Common myeloid progenitor, CD34-positive (primary cell): Measurements from ENCODE around the gene MED15.

ENCODE experiments used
- CTCF ChIA-PET: fragments of 350-600 bp; sonication (Branson Sonifier 250); formaldehyde crosslinking; loops from one replicate; lab custom pipeline; 2021; ENCODE audit warnings: antibody characterized with exemption; lab: Charles Lee
- POLR2A ChIA-PET: fragments of 350-600 bp; sonication (Branson Sonifier 250); formaldehyde crosslinking; loops from one replicate; lab custom pipeline; 2021; ENCODE audit warnings: antibody characterized with exemption; lab: Charles Lee
- DNase-seq, 3 donors: peaks; one replicate each; pipeline versions ENCODE4 v3.0.0 to v3.0.0-alpha.2; 2013
- H3K27ac ChIP-seq, 2 experiments: 1 replicate in 1 of 2; 2 replicates in 1 of 2; pipeline ENCODE4 v1.7.0; 2013; ENCODE audit warnings: inconsistent platforms in 2 of 2, low read length in 2 of 2, mild to moderate bottlenecking in 2 of 2, low read depth in 1 of 2, moderate library complexity in 1 of 2; ENCODE audit not compliant: severe bottlenecking in 2 of 2, insufficient read depth in 1 of 2, poor library complexity in 1 of 2
- H3K27me3 ChIP-seq, 5 experiments: replicated peaks in 2 of 5; 1 replicate in 3 of 5; 2 replicates in 2 of 5; pipeline versions ENCODE4 v1.6.1 to v1.7.0; 2013; ENCODE audit warnings: low read length in 4 of 5, mild to moderate bottlenecking in 2 of 5, moderate library complexity in 2 of 5, inconsistent platforms in 1 of 5; ENCODE audit not compliant: insufficient read depth in 5 of 5, control insufficient read depth in 4 of 5
- H3K36me3 ChIP-seq, 4 experiments: 1 replicate in 2 of 4; 2 replicates in 2 of 4; pipeline versions ENCODE4 v1.6.1 to v1.7.0; 2013; ENCODE audit warnings: low read length in 3 of 4, control low read depth in 1 of 4, mild to moderate bottlenecking in 1 of 4; ENCODE audit not compliant: control insufficient read depth in 4 of 4, insufficient read depth in 4 of 4
- H3K4me1 ChIP-seq, 4 experiments: 1 replicate in 3 of 4; 2 replicates in 1 of 4; pipeline versions ENCODE4 v1.6.1 to v1.7.1; 2013; ENCODE audit warnings: low read length in 3 of 4, mild to moderate bottlenecking in 3 of 4, control low read depth in 1 of 4, inconsistent platforms in 1 of 4, moderate library complexity in 1 of 4; ENCODE audit not compliant: control insufficient read depth in 4 of 4, insufficient read depth in 4 of 4; ENCODE audit errors: control extremely low read depth in 1 of 4
- H3K4me3 ChIP-seq, 7 experiments: 1 replicate in 4 of 7; 2 replicates in 3 of 7; pipeline versions ENCODE4 v1.5.1 to v1.7.0; 2013; ENCODE audit warnings: mild to moderate bottlenecking in 7 of 7, low read length in 6 of 7, moderate library complexity in 6 of 7, inconsistent platforms in 2 of 7, low read depth in 2 of 7, control low read depth in 1 of 7; ENCODE audit not compliant: insufficient read depth in 4 of 7, control insufficient read depth in 1 of 7; ENCODE audit errors: extremely low read depth in 1 of 7
- H3K9me3 ChIP-seq, 5 experiments: 1 replicate in 4 of 5; 2 replicates in 1 of 5; pipeline versions ENCODE4 v1.6.1 to v1.7.1; 2013; ENCODE audit warnings: low read length in 4 of 5, mild to moderate bottlenecking in 2 of 5, inconsistent platforms in 1 of 5, low read depth in 1 of 5, moderate library complexity in 1 of 5; ENCODE audit not compliant: control insufficient read depth in 4 of 5, insufficient read depth in 2 of 5; ENCODE audit errors: control extremely low read depth in 1 of 5
- WGBS: methylation state at CpG from one replicate; pipeline ENCODE4 v1.1.5; 2013; ENCODE audit not compliant: insufficient coverage; 5-methylcytosine and 5-hydroxymethylcytosine counted together

The MED15 gene

GRCh38 chr22:20517841-20518592 lies 10.6 kb downstream of the MED15 start:
- DNase-seq: no peak
- peaks cover 6 to 61% (median 35%) of the 10 kb centered on the region in 4 experiments for H3K36me3 ChIP-seq
- H3K4me3 ChIP-seq: no peak overlapping the region
- POLR2A ChIA-PET: no interaction called here
- H3K27me3 ChIP-seq: no peaks in the 10 kb centered on the region
- WGBS: 89% methylated on average over 12 of the region's 13 CpGs
- peak overlapping the region in 1 of 2 experiments; percentile 7 for H3K27ac ChIP-seq
- H3K4me1 ChIP-seq: peaks cover 1 to 13% (median 8%) of the 10 kb centered on the region in 4 experiments
- CTCF ChIA-PET: interaction anchor here (0.7 to 1.7 kb wide), 4 partner anchors 9 to 50 kb away, joined by 3 to 5 read pairs (median 4); no protein-coding TSS in a partner anchor
- H3K9me3 ChIP-seq: no peaks in the 10 kb centered on the region

- no CpG with 5 or more reads among the region's 4 CpGs for WGBS
Measured at GRCh38 chr22:20519558-20519957, 12.1 kb downstream of the MED15 start.

DNA sequence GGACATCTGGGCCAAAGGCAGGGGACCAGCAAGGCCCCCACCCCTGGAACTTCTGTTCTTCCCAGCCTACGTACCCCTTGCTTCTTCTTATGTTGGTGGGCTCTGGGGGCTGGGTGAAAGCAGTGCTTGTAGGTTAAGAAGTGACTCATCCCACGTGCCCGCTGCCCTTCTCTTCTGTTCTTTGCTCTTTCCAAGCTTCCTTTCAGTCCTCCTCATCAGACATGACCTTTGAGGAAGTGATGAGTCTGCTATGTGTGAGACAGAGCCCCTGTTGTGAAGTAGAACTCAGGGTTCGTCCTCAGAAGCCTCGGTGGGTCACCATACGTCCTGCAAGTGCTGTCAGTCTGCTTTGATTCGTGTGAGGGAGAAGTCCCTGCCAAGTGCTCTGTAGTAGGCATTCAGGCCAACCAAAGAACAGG lies 12.7 kb downstream of the MED15 start:
- no peaks in the 10 kb centered on the region for H3K27me3 ChIP-seq
- peaks cover 4 to 52% (median 26%) of the 10 kb centered on the region in 4 experiments for H3K36me3 ChIP-seq
- ChIA-PET CTCF (interaction anchor here (1.5 kb wide), 1 partner anchor 9 kb away, joined by 7 read pairs; no protein-coding TSS in a partner anchor), POLR2A (no interaction called here)
- H3K27ac ChIP-seq: no peak overlapping the region
- no peak overlapping the region for H3K4me3 ChIP-seq
- DNase-seq: no peak
- H3K4me1 ChIP-seq: peaks cover 13 to 27% (median 21%) of the 10 kb centered on the region in 4 experiments
- H3K9me3 ChIP-seq: no peaks in the 10 kb centered on the region
- WGBS: 95% methylated on average over 6 of the region's 7 CpGs

More at GRCh38 chr22:20519558-20519957, 12.1 kb downstream of the MED15 start:
- Histone ChIP-seq H3K4me1 (peaks cover 13 to 27% (median 19%) of the 10 kb centered on the region in 4 experiments), H3K27me3 (no peaks in the 10 kb centered on the region), H3K4me3 (no peak overlapping the region), H3K36me3 (peaks cover 4 to 58% (median 31%) of the 10 kb centered on the region in 4 experiments), H3K9me3 (no peaks in the 10 kb centered on the region), H3K27ac (no peak overlapping the region)
- no peak for DNase-seq
- ChIA-PET CTCF (interaction anchor here (1.5 to 1.7 kb wide), 2 partner anchors 9 to 49 kb away, joined by 5 to 7 read pairs; no protein-coding TSS in a partner anchor), POLR2A (no interaction called here)

DNA sequence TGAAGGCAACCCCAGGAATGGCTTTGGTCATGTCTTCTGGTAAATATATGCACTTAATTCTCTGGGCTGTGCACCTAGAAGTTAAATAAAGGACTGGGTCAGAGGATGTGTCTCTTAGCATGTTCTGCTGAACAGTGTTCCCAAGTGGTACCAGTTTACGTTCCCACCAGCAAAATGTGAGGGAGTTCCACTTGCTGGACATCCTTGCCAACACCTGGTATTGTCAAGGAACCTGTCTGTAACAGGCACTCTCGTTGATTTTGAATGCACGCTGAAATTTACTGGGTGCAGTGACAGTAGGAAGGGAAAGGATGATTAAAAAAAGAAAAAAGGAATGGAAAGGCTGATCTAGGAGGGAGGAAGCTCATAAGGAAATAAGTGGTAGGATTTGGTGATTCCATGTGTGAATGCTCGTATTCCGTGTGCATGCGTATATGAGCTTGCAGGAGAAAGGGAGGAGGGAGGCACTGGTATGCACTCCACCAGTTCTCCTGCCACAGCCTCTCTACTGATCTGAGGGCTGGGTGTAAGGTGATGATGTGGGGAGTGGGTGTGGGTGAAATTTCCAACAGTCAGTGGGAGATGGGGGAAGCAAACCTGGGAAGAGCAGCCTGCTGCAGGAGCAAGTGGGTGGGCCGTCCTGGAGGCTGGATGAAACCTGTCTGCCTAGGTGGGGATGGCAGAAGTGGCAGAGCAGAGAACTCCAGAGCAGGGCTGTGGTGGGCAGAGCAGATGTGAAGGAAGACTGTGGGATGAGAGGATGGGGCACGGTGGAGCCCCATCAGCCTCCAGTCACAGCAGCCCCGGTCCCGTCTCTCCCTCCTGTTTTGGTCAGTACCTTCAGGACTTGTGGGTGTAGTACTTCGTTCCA lies 15.0 kb downstream of the MED15 start:
- POLR2A ChIA-PET: interaction anchor here (1.5 kb wide), 1 partner anchor 10 kb away, joined by 3 read pairs; no protein-coding TSS in a partner anchor
- Histone ChIP-seq H3K9me3 (no peaks in the 10 kb centered on the region), H3K27me3 (no peaks in the 10 kb centered on the region), H3K4me3 (no peak overlapping the region), H3K27ac (peak overlapping the region in 1 of 2 experiments; percentile 78), H3K36me3 (peaks cover 9 to 58% (median 28%) of the 10 kb centered on the region in 4 experiments), H3K4me1 (peaks cover 13 to 25% (median 22%) of the 10 kb centered on the region in 4 experiments)
- CTCF ChIA-PET: interaction anchor here (1.8 kb wide), 1 partner anchor 11 kb away, joined by 9 read pairs; no protein-coding TSS in a partner anchor
- no peak for DNase-seq
- WGBS: 92% methylated on average over 5 of the region's 11 CpGs

- ChIA-PET CTCF (interaction anchor here (1.8 kb wide), 1 partner anchor 10 kb away, joined by 9 read pairs; no protein-coding TSS in a partner anchor), POLR2A (interaction anchor here (1.5 kb wide), 1 partner anchor 11 kb away, joined by 3 read pairs; no protein-coding TSS in a partner anchor)
- Histone ChIP-seq H3K9me3 (no peaks in the 10 kb centered on the region), H3K27ac (peak overlapping the region in 1 of 2 experiments; percentile 78), H3K4me1 (peaks cover 13 to 26% (median 21%) of the 10 kb centered on the region in 4 experiments), H3K27me3 (no peaks in the 10 kb centered on the region), H3K36me3 (peaks cover 7 to 57% (median 28%) of the 10 kb centered on the region in 4 experiments), H3K4me3 (peak overlapping the region in 1 of 7 experiments; percentile 18)
- 82% methylated on average over 3 of the region's 7 CpGs for WGBS
- DNase-seq: peak; percentile 15 to 70 (median 61)
Measured at GRCh38 chr22:20523086-20523983, 15.9 kb downstream of the MED15 start.

- POLR2A ChIA-PET: interaction anchor here (0.7 kb wide), 1 partner anchor 9 kb away, joined by 3 read pairs; no protein-coding TSS in a partner anchor
- Histone ChIP-seq H3K4me1 (peaks cover 13 to 31% (median 27%) of the 10 kb centered on the region in 4 experiments), H3K9me3 (no peaks in the 10 kb centered on the region), H3K4me3 (no peak overlapping the region), H3K36me3 (peaks cover 10 to 56% (median 29%) of the 10 kb centered on the region in 4 experiments), H3K27me3 (no peaks in the 10 kb centered on the region), H3K27ac (peak overlapping the region in 1 of 2 experiments; percentile 78)
- DNase-seq: peak in 2 of 3 donors; percentile 11
- CTCF ChIA-PET: interaction anchor here (1.8 kb wide), 1 partner anchor 9 kb away, joined by 9 read pairs; no protein-coding TSS in a partner anchor
- 0% methylated on average over 1 of the region's 1 CpG for WGBS
Measured at GRCh38 chr22:20524004-20524481, 16.6 kb downstream of the MED15 start.
